Subcutaneous abdominal adipose tissue (tissue), 5 donors: ENCODE data around the gene RANBP9.

Experiments
- H3K27ac ChIP-seq: one replicate; pipeline ENCODE4 v1.7.0; 2013; ENCODE audit warnings: low read depth, mild to moderate bottlenecking, inconsistent platforms, low read length, moderate library complexity
- H3K27me3 ChIP-seq, 5 donors: one replicate each; pipeline ENCODE4 v1.7.0; 2013; ENCODE audit warnings: low read length in 5 of 5, inconsistent platforms in 1 of 5; ENCODE audit not compliant: control insufficient read depth in 5 of 5, insufficient read depth in 4 of 5
- H3K36me3 ChIP-seq, 5 donors: one replicate each; pipeline ENCODE4 v1.7.0; 2013; ENCODE audit warnings: low read length in 5 of 5; ENCODE audit not compliant: control insufficient read depth in 5 of 5, insufficient read depth in 5 of 5
- H3K4me1 ChIP-seq, 5 donors: one replicate each; pipeline ENCODE4 v1.7.0; 2013; ENCODE audit warnings: low read length in 5 of 5, mild to moderate bottlenecking in 3 of 5, moderate library complexity in 1 of 5; ENCODE audit not compliant: control insufficient read depth in 5 of 5, insufficient read depth in 5 of 5
- H3K4me3 ChIP-seq, 5 donors: one replicate each; pipeline ENCODE4 v1.7.0; 2013; ENCODE audit warnings: low read length in 5 of 5, low read depth in 1 of 5
- H3K9ac ChIP-seq, 5 donors: one replicate each; pipeline ENCODE4 v1.7.0; 2013; ENCODE audit warnings: low read length in 5 of 5, mild to moderate bottlenecking in 4 of 5, moderate library complexity in 3 of 5
- H3K9me3 ChIP-seq, 5 donors: one replicate each; pipeline ENCODE4 v1.7.0; 2013; ENCODE audit warnings: low read length in 5 of 5; ENCODE audit not compliant: control insufficient read depth in 5 of 5
- donor health status: healthy.
- donor health status: healthy.
- donor health status: healthy.
- donor health status: healthy.
- donor health status: healthy.

RANBP9 gene

GRCh38 chr6:13696226-13696625 lies 15.4 kb downstream of the RANBP9 start:
- H3K9me3 ChIP-seq = no peaks in the 10 kb centered on the region
- peak overlapping the region; percentile 62 for H3K27ac ChIP-seq
- H3K4me1 ChIP-seq = peaks cover 2 to 25% (median 15%) of the 10 kb centered on the region in 5 donors
- H3K27me3 ChIP-seq = no peaks in the 10 kb centered on the region
- H3K36me3 ChIP-seq = peaks cover 0 to 2% (median 0%) of the 10 kb centered on the region in 5 donors
- no peak overlapping the region for H3K4me3 ChIP-seq
- no peak overlapping the region for H3K9ac ChIP-seq

GRCh38 chr6:13695252-13695651 lies 16.4 kb downstream of the RANBP9 start:
- H3K4me3 ChIP-seq = no peak overlapping the region
- no peaks in the 10 kb centered on the region for H3K9me3 ChIP-seq
- peaks cover 0 to 3% (median 0%) of the 10 kb centered on the region in 5 donors for H3K36me3 ChIP-seq
- H3K27ac ChIP-seq = peak overlapping the region; percentile 62
- H3K27me3 ChIP-seq = no peaks in the 10 kb centered on the region
- peak overlapping the region in 1 of 5 donors; percentile 20 for H3K9ac ChIP-seq
- peaks cover 2 to 25% (median 16%) of the 10 kb centered on the region in 5 donors for H3K4me1 ChIP-seq

GRCh38 chr6:13694562-13694961 lies 17.1 kb downstream of the RANBP9 start:
- peak overlapping the region; percentile 62 for H3K27ac ChIP-seq
- no peaks in the 10 kb centered on the region for H3K9me3 ChIP-seq

DNA sequence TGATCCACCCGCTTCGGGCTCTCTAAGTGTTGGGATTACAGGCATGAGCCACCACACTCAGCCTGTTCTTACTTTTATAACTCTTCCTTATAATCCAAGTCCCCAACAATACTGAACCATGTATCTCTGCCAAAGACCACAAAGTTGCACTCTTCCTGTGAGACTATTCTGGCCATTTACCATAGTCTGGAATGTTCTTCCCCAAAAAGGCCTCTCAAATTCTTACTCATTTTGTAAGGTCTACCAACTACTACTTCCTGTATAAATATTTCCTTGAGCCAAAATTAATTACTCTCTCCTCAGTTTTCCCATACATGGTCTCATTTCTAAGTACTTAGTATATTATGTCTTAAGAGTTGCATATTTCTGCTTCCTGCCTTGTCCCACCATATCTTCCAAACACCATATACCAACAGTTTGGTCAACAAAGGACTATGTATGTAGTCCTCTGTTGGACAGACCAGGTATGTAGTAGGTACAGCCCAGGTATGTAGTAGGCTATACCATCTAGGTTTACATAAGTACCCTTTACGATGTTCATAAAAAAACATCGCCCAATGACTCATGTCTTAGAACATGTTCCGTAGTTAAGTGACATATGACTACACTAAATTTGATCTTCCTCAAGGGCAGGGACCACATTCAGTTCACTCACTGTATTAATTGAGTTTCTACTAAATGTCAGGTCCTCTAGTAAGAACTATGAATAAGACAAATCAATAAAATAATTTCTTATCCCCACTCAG lies 22.0 kb downstream of the RANBP9 start:
- H3K4me3 ChIP-seq = no peak overlapping the region
- H3K27me3 ChIP-seq = no peaks in the 10 kb centered on the region
- peaks cover 0 to 19% (median 10%) of the 10 kb centered on the region in 5 donors for H3K4me1 ChIP-seq
- H3K9ac ChIP-seq = no peak overlapping the region
- peaks cover 0 to 8% (median 0%) of the 10 kb centered on the region in 5 donors for H3K36me3 ChIP-seq
- no peaks in the 10 kb centered on the region for H3K9me3 ChIP-seq
- H3K27ac ChIP-seq = no peak overlapping the region

More at GRCh38 chr6:13694562-13694961, 17.1 kb downstream of the RANBP9 start:
- Histone ChIP-seq H3K4me1 (peaks cover 2 to 31% (median 19%) of the 10 kb centered on the region in 5 donors), H3K36me3 (peaks cover 0 to 9% (median 0%) of the 10 kb centered on the region in 5 donors), H3K9ac (no peak overlapping the region), H3K27me3 (no peaks in the 10 kb centered on the region), H3K4me3 (no peak overlapping the region)

DNA sequence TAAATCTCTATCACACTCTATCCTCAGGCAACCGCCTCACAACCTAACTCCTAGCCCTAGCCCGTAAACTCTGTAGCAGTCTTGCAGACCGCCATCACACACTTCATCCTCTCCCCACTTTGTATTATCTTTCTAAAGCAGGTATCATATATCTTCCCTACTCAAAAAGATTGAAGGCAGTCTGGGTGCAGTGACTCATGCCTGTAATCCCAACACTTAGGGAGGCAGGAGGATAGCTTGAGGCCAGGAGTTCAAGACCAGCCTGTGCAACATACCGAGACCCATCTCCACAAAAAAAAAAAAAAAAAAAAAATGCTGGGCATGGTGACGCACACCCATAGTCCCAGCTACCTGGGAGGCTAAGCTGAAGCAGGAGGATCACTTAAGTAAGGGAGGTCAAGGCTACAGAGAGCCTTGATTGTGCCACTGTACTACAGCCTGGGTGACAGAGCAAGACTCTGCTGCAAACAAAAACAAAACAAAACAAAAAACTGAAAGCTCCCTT lies 22.9 kb downstream of the RANBP9 start:
- peaks cover 0 to 12% (median 3%) of the 10 kb centered on the region in 5 donors for H3K4me1 ChIP-seq
- H3K27ac ChIP-seq = no peak overlapping the region
- no peak overlapping the region for H3K4me3 ChIP-seq
- H3K36me3 ChIP-seq = peaks cover 0 to 9% (median 0%) of the 10 kb centered on the region in 5 donors
- no peaks in the 10 kb centered on the region for H3K27me3 ChIP-seq
- H3K9ac ChIP-seq = no peak overlapping the region
- H3K9me3 ChIP-seq = no peaks in the 10 kb centered on the region

DNA sequence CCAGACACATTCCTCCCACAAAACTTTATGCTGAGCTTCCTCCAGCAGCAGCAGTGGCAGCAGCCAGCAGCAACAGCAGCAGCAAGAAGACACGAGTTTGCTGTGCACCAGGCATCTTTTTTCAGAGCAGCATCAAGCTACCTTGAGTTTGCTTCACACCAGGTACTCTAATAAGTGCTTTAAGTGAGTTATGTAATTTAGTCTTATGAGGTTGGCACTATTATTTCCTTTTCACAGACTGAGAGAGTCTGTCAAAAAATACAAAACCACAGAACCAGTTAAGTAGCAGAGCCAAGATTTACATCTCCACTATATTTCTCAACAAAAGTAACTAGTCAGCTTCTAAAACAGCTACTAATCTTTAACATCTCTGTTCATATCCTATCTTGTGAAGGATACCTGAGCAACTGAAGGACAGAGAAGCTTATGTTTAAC lies 23.7 kb downstream of the RANBP9 start:
- Histone ChIP-seq H3K9ac (no peak overlapping the region), H3K4me1 (peaks cover 0 to 12% (median 1%) of the 10 kb centered on the region in 5 donors), H3K36me3 (peaks cover 0 to 9% (median 0%) of the 10 kb centered on the region in 5 donors), H3K27me3 (no peaks in the 10 kb centered on the region), H3K4me3 (no peak overlapping the region), H3K9me3 (no peaks in the 10 kb centered on the region), H3K27ac (no peak overlapping the region)

DNA sequence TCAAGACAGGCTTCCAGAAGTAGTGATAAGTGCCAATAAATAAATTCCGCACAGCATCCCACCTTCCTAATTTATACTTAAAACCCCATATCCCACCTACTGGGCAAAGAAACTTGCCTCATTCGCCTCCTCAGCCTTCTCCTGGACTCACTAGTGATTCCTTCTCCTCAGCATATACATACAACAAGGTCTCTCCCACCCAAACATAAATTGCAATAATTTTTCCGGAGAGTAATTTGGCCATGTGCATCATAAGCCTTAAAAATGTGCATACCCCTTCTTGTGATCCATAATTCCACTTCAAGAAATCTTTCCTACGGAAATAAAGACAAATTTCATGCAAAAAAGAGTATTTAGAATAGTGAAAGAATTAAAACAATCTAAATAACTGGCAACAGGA lies 26.8 kb downstream of the RANBP9 start:
- peaks cover 0 to 3% (median 0%) of the 10 kb centered on the region in 5 donors for H3K9me3 ChIP-seq
- H3K9ac ChIP-seq = no peak overlapping the region

DNA sequence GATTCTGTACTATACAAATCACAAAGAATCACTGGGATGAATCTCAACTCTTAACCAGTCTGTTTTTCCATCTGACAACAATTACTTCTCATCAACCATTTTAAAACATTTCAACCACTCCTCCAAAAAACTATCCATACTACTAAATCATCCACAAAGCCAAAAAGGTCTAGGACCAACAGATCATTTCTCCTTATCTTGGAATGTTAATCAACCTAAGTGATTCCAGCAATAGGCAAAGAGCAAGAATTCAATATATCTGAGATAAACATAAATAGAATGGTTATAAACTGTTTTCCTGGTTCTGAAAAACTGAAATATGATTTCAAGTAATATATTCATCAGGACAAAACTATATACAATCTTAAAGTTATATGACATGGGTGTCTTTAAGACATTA lies 28.6 kb downstream of the RANBP9 start:
- Histone ChIP-seq H3K4me3 (no peak overlapping the region), H3K4me1 (peaks cover 0 to 4% (median 0%) of the 10 kb centered on the region in 5 donors), H3K27me3 (no peaks in the 10 kb centered on the region), H3K9me3 (peaks cover 0 to 4% (median 0%) of the 10 kb centered on the region in 5 donors), H3K9ac (no peak overlapping the region), H3K27ac (no peak overlapping the region), H3K36me3 (peaks cover 0 to 2% (median 0%) of the 10 kb centered on the region in 5 donors)

More for the DNA sequence above, 26.8 kb downstream of the RANBP9 start:
- Histone ChIP-seq H3K4me1 (peaks cover 0 to 7% (median 0%) of the 10 kb centered on the region in 5 donors), H3K27ac (no peak overlapping the region), H3K27me3 (no peaks in the 10 kb centered on the region), H3K36me3 (peaks cover 0 to 5% (median 0%) of the 10 kb centered on the region in 5 donors), H3K4me3 (no peak overlapping the region)

- Histone ChIP-seq H3K9ac (no peak overlapping the region), H3K27me3 (no peaks in the 10 kb centered on the region)
Observed at GRCh38 chr6:13682346-13682745, 29.3 kb downstream of the RANBP9 start.

More at GRCh38 chr6:13682346-13682745, 29.3 kb downstream of the RANBP9 start:
- peaks cover 0 to 7% (median 0%) of the 10 kb centered on the region in 5 donors for H3K9me3 ChIP-seq
- H3K36me3 ChIP-seq = peaks cover 0 to 2% (median 0%) of the 10 kb centered on the region in 5 donors
- H3K4me1 ChIP-seq = peaks cover 0 to 4% (median 0%) of the 10 kb centered on the region in 5 donors
- no peak overlapping the region for H3K4me3 ChIP-seq
- no peak overlapping the region for H3K27ac ChIP-seq
